OCI-LY1 (cell line): ENCODE measurements around the gene EIF2AK2.

Experiments
- EZH2 ChIP-seq: fragments of 200-600 bp; sonication (generic), shearing (Covaris generic); IDR thresholded peaks from 2 replicates; pipeline ENCODE4 v1.8.0; 2017; ENCODE audit warnings: borderline replicate concordance, mixed run types, mild to moderate bottlenecking, antibody characterized with exemption, low read length, moderate library complexity, mixed read lengths
- TF ChIP-seq, protein P1 (sequence below): fragments of 200-600 bp; sonication (generic), shearing (Covaris generic); IDR thresholded peaks from 2 replicates; pipeline ENCODE4 v1.5.1; 2017; ENCODE audit warnings: mild to moderate bottlenecking, antibody characterized with exemption, low read length, moderate library complexity, mixed read lengths

DNA sequence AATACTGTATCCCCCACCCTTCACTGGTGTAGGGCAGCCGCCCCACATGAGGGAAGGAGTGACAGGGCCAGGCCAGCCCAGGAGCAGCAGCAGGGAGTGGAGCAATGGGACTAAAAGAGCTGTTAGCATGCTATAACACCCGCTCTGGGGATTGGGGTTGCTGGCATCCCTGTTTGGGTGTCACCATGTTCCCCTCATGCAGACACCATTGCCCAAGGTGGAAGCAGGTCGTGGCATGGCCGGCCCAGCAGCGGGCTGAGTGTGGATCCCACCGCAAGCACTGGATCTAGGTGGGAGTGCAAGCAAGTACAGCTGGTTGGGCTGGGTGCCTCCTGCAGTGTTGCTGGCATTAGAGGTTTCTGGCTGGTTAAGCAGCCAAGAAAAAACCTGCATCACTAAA, 35.0 kb upstream of the EIF2AK2 start:
- TF ChIP-seq, protein P1, sequence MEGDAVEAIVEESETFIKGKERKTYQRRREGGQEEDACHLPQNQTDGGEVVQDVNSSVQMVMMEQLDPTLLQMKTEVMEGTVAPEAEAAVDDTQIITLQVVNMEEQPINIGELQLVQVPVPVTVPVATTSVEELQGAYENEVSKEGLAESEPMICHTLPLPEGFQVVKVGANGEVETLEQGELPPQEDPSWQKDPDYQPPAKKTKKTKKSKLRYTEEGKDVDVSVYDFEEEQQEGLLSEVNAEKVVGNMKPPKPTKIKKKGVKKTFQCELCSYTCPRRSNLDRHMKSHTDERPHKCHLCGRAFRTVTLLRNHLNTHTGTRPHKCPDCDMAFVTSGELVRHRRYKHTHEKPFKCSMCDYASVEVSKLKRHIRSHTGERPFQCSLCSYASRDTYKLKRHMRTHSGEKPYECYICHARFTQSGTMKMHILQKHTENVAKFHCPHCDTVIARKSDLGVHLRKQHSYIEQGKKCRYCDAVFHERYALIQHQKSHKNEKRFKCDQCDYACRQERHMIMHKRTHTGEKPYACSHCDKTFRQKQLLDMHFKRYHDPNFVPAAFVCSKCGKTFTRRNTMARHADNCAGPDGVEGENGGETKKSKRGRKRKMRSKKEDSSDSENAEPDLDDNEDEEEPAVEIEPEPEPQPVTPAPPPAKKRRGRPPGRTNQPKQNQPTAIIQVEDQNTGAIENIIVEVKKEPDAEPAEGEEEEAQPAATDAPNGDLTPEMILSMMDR, result no peak
- TF ChIP-seq EZH2, result no peak
